ENCODE data around the gene RALGAPA2.

The RALGAPA2 gene

DNA sequence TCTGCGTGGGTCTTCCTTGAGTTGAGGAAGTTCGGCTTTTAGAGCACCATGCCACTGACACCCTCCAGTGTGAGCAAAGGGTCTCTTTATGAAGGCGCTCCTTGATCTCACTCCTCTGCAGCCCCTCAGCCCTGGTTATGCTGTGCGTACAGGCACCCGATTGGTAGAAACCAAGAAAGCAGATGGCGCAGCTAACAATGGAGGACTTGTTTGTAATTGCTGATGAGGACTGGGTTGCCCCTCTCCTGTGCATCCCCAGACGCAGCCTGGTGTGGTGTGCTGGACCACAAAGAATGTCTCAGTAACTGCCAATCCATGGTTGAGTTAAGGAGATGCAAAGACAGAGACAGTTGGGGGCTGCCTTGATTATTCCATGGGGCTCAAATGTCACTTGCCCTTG lies 314.3 kb downstream of the RALGAPA2 start:
- Histone ChIP-seq H3K4me1 (ENCODE audit: low read length) (no peaks in the 10 kb centered on the region), H3K27ac (ENCODE audit: low read length) (no peak overlapping the region), H3K9me3 (ENCODE audit: insufficient read depth, low read length) (no peaks in the 10 kb centered on the region), H3K27me3 (ENCODE audit: low read depth, low read length) (no peaks in the 10 kb centered on the region), H2AFZ (ENCODE audit: low read depth, low read length) (no peak overlapping the region), H3K9ac (ENCODE audit: low read length) (no peak overlapping the region), H3K4me2 (ENCODE audit: low read length) (no peak overlapping the region), H3K79me2 (ENCODE audit: low read length) (no peaks in the 10 kb centered on the region), H3K36me3 (replicated peaks; ENCODE audit: low read depth, low read length) (no peaks in the 10 kb centered on the region), H4K20me1 (ENCODE audit: insufficient read depth, low read length) (no peaks in the 10 kb centered on the region), H3K4me3 (ENCODE audit: low read length) (no peak overlapping the region)
- no peak for TF ChIP-seq EZH2phosphoT487 (IDR thresholded peaks at IDR 0.05; ENCODE audit: low read depth)
- TF ChIP-seq, protein P1, sequence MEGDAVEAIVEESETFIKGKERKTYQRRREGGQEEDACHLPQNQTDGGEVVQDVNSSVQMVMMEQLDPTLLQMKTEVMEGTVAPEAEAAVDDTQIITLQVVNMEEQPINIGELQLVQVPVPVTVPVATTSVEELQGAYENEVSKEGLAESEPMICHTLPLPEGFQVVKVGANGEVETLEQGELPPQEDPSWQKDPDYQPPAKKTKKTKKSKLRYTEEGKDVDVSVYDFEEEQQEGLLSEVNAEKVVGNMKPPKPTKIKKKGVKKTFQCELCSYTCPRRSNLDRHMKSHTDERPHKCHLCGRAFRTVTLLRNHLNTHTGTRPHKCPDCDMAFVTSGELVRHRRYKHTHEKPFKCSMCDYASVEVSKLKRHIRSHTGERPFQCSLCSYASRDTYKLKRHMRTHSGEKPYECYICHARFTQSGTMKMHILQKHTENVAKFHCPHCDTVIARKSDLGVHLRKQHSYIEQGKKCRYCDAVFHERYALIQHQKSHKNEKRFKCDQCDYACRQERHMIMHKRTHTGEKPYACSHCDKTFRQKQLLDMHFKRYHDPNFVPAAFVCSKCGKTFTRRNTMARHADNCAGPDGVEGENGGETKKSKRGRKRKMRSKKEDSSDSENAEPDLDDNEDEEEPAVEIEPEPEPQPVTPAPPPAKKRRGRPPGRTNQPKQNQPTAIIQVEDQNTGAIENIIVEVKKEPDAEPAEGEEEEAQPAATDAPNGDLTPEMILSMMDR (IDR thresholded peaks at IDR 0.05; ENCODE audit: low read depth, low read length) = no peak

DNA sequence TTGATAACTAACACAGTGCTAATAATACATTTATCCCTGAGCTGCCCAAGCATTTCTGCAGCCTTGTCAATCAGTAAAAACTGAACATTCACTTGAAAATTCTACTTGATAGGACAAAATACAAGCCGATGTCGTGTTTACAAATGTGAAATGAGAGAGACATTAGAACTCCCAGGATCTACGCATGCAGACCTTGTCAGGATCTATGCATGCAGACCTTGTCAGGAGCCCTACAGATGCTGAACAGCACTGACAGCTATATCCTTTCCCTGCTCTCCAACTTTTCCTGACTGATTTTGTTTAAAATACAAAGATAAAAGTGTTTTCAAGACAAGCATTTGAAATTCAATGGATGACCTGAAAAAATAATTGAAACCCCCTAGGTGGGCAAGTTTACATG lies 315.6 kb downstream of the RALGAPA2 start:
- no peak overlapping the region for H3K4me3 ChIP-seq (ENCODE audit: low read length)
- H3K9me3 ChIP-seq (ENCODE audit: insufficient read depth, low read length) = no peaks in the 10 kb centered on the region
- no peaks in the 10 kb centered on the region for H4K20me1 ChIP-seq (ENCODE audit: insufficient read depth, low read length)
- H2AFZ ChIP-seq (ENCODE audit: low read depth, low read length) = no peak overlapping the region
- H3K4me1 ChIP-seq (ENCODE audit: low read length) = no peaks in the 10 kb centered on the region
- no peaks in the 10 kb centered on the region for H3K79me2 ChIP-seq (ENCODE audit: low read length)
- no peaks in the 10 kb centered on the region for H3K36me3 ChIP-seq (replicated peaks; ENCODE audit: low read depth, low read length)
- TF ChIP-seq, protein P1 (IDR thresholded peaks at IDR 0.05; ENCODE audit: low read depth, low read length) = no peak
- no peak for TF ChIP-seq EZH2phosphoT487 (IDR thresholded peaks at IDR 0.05; ENCODE audit: low read depth)
- no peak overlapping the region for H3K4me2 ChIP-seq (ENCODE audit: low read length)
- H3K27me3 ChIP-seq (ENCODE audit: low read depth, low read length) = no peaks in the 10 kb centered on the region
- no peak overlapping the region for H3K27ac ChIP-seq (ENCODE audit: low read length)
- no peak overlapping the region for H3K9ac ChIP-seq (ENCODE audit: low read length)

DNA sequence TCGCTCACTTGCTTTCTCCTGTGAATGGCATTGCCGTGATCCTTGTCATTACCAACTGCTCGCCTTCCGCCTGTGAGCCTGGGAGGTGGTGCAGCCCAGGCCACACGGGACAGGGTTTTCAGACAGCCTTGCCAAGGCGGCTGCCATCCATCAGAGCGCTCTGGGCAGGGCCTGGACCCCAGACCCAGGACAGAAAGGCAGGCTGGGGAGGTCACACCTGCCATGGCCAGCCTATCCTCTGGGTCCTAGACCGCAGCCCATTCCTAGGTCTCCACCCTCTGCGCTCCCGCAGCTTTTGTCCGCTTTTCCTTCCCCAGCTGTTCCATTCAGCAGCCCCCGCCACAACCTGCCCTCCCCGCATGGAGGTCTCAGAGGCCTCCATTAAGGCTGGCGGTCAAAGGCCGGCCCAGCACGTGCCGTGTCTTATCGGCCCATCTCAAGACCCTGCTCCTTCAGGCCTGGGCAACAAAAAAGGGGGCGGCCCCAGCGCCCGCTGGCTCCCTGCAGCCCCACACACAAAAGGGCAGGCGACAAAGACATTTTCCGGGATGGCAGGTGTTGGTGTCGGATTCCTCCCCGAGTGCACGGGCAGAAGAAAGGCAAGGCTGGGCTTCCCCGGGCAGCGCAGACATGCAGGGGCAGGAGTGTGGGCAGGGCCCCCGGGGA lies 316.4 kb downstream of the RALGAPA2 start:
- H3K4me2 ChIP-seq (ENCODE audit: low read length) = no peak overlapping the region
- H3K27ac ChIP-seq (ENCODE audit: low read length) = no peak overlapping the region
- no peak for TF ChIP-seq EZH2phosphoT487 (IDR thresholded peaks at IDR 0.05; ENCODE audit: low read depth)
- TF ChIP-seq, protein P1 (IDR thresholded peaks at IDR 0.05; ENCODE audit: low read depth, low read length) = no peak
- H3K79me2 ChIP-seq (ENCODE audit: low read length) = no peaks in the 10 kb centered on the region
- no peaks in the 10 kb centered on the region for H3K27me3 ChIP-seq (ENCODE audit: low read depth, low read length)
- H3K4me3 ChIP-seq (ENCODE audit: low read length) = no peak overlapping the region
- H3K4me1 ChIP-seq (ENCODE audit: low read length) = no peaks in the 10 kb centered on the region
- no peak overlapping the region for H2AFZ ChIP-seq (ENCODE audit: low read depth, low read length)
- no peaks in the 10 kb centered on the region for H4K20me1 ChIP-seq (ENCODE audit: insufficient read depth, low read length)
- H3K9me3 ChIP-seq (ENCODE audit: insufficient read depth, low read length) = no peaks in the 10 kb centered on the region
- H3K36me3 ChIP-seq (replicated peaks; ENCODE audit: low read depth, low read length) = no peaks in the 10 kb centered on the region
- no peak overlapping the region for H3K9ac ChIP-seq (ENCODE audit: low read length)

- Histone ChIP-seq H4K20me1 (ENCODE audit: insufficient read depth, low read length) (no peaks in the 10 kb centered on the region), H3K4me2 (ENCODE audit: low read length) (no peak overlapping the region), H3K4me1 (ENCODE audit: low read length) (no peaks in the 10 kb centered on the region), H3K27ac (ENCODE audit: low read length) (no peak overlapping the region), H3K79me2 (ENCODE audit: low read length) (no peaks in the 10 kb centered on the region), H3K4me3 (ENCODE audit: low read length) (no peak overlapping the region), H3K9me3 (ENCODE audit: insufficient read depth, low read length) (no peaks in the 10 kb centered on the region), H2AFZ (ENCODE audit: low read depth, low read length) (no peak overlapping the region), H3K9ac (ENCODE audit: low read length) (no peak overlapping the region), H3K27me3 (ENCODE audit: low read depth, low read length) (no peaks in the 10 kb centered on the region), H3K36me3 (replicated peaks; ENCODE audit: low read depth, low read length) (no peaks in the 10 kb centered on the region)
- no peak for TF ChIP-seq EZH2phosphoT487 (IDR thresholded peaks at IDR 0.05; ENCODE audit: low read depth)
- TF ChIP-seq, protein P1 (IDR thresholded peaks at IDR 0.05; ENCODE audit: low read depth, low read length) = no peak
These were observed 317.4 kb downstream of the RALGAPA2 start for GRCh38 chr20:20395087-20395486.

Data from OCI-LY3 (cell line).